ENCODE results near the gene ULBP2. TPM values are rescaled to one million over a fixed set of nuclear protein-coding genes. Genes with fewer than 3 reads are reported as not detected.
A peak's percentile ranks its signal among the peaks of the same experiment; 100 is the strongest.

The ULBP2 gene
- total and polyA plus RNA-seq, 2 of the 8 experiments (the other 6 are each of a cell fraction or from before 2014, with no cell fraction given): 0.05 TPM; not detected in 1

DNA sequence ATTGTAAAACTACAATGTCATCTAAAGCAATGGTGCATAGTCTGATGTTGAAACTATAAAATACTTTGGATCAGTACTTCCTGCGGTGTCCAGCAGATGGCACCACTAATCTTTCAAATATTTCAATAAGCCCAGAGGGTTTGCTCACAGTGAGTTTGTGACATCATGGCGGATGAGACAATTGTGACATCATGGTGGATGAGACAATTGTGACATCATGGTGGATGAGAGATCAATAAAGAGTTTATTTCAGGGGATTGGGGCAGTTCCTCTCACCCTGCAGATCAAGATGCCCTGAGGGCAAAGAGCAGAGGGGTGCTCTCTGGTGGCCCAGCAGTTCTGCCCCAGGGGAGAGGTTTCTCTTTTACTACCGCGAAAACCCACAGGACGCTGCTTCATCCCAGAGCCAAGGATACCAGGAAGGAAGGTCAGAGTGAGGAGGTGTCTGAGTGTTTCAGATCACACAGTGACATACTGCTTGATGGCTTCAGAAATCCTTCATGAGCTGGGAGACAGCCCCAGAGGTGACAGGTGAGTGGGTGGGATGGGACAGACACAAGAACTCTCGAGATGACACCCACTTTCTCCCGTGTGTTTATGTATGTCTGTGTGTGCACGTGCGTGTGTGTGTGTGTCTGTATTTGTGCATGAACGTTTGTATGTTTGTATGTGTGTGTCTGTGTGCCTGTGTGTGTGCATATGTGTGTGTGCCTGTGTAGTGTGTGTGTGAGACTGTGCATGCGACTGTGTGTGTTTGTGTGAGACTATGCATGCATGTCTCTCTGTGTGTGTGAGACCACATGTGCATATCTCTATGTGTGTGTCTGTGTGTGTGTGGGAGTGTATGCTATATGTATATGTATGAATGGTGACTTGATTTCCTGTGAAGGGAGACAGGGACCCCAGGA lies 7.3 kb upstream of the ULBP2 start (continued):
- TF ChIP-seq TCF12 (IDR thresholded peaks at IDR 0.05; ENCODE audit: low read depth, low read length): no peak
- peak; percentile 18; the same call in 1 of the 2 replicates for TF ChIP-seq CEBPB (IDR thresholded peaks at IDR 0.05; ENCODE audit: low read depth, low read length)
- no peak for TF ChIP-seq EP300 (IDR thresholded peaks at IDR 0.05; ENCODE audit: borderline replicate concordance in 1 of 2, low read depth in 2 of 2, low read length in 2 of 2)
- TF ChIP-seq CHD2 (IDR thresholded peaks at IDR 0.05; ENCODE audit: low read length): no peak
- TF ChIP-seq, protein P1, sequence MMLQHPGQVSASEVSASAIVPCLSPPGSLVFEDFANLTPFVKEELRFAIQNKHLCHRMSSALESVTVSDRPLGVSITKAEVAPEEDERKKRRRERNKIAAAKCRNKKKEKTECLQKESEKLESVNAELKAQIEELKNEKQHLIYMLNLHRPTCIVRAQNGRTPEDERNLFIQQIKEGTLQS (IDR thresholded peaks at IDR 0.05; ENCODE audit: insufficient read depth, low read depth, low read length): no peak
- TF ChIP-seq, protein P2, sequence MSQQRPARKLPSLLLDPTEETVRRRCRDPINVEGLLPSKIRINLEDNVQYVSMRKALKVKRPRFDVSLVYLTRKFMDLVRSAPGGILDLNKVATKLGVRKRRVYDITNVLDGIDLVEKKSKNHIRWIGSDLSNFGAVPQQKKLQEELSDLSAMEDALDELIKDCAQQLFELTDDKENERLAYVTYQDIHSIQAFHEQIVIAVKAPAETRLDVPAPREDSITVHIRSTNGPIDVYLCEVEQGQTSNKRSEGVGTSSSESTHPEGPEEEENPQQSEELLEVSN (IDR thresholded peaks at IDR 0.05): no peak
- TF ChIP-seq BACH1 (IDR thresholded peaks at IDR 0.05; ENCODE audit: low read length): no peak
- TF ChIP-seq, protein P3, sequence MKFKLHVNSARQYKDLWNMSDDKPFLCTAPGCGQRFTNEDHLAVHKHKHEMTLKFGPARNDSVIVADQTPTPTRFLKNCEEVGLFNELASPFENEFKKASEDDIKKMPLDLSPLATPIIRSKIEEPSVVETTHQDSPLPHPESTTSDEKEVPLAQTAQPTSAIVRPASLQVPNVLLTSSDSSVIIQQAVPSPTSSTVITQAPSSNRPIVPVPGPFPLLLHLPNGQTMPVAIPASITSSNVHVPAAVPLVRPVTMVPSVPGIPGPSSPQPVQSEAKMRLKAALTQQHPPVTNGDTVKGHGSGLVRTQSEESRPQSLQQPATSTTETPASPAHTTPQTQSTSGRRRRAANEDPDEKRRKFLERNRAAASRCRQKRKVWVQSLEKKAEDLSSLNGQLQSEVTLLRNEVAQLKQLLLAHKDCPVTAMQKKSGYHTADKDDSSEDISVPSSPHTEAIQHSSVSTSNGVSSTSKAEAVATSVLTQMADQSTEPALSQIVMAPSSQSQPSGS (IDR thresholded peaks at IDR 0.05; ENCODE audit: low read length): peak; percentile 88; the same call in 1 of the 2 replicates
- no peak for TF ChIP-seq BCL11A (IDR thresholded peaks at IDR 0.05; ENCODE audit: low read depth in 2 of 2, low read length in 2 of 2)
- no peak for TF ChIP-seq RBBP5 (IDR thresholded peaks at IDR 0.05; ENCODE audit: borderline replicate concordance, low read depth, low read length)
- TF ChIP-seq CREB1 (IDR thresholded peaks at IDR 0.05): peak; percentile 98
- TF ChIP-seq CHD1 (IDR thresholded peaks at IDR 0.05; ENCODE audit: low read depth, low read length): no peak
- no peak for TF ChIP-seq TBP (IDR thresholded peaks at IDR 0.05; ENCODE audit: low read depth, low read length)
- TF ChIP-seq SIX5 (IDR thresholded peaks at IDR 0.05; ENCODE audit: low read depth, low read length): no peak
- peak; percentile 75 to 77 for TF ChIP-seq RAD21 (IDR thresholded peaks at IDR 0.05 in 1 of 2, conservative IDR thresholded peaks at IDR 0.05 in 1 of 2; ENCODE audit: low read depth in 2 of 2, low read length in 2 of 2)
- TF ChIP-seq GABPA (IDR thresholded peaks at IDR 0.05; ENCODE audit: borderline replicate concordance, insufficient read depth, low read length): no peak
- TF ChIP-seq, protein P4, sequence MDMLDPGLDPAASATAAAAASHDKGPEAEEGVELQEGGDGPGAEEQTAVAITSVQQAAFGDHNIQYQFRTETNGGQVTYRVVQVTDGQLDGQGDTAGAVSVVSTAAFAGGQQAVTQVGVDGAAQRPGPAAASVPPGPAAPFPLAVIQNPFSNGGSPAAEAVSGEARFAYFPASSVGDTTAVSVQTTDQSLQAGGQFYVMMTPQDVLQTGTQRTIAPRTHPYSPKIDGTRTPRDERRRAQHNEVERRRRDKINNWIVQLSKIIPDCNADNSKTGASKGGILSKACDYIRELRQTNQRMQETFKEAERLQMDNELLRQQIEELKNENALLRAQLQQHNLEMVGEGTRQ (IDR thresholded peaks at IDR 0.05; ENCODE audit: low read length): no peak
- TF ChIP-seq CBX5 (IDR thresholded peaks at IDR 0.05; ENCODE audit: low read depth, low read length): no peak
- TF ChIP-seq RFX5 (IDR thresholded peaks at IDR 0.05; ENCODE audit: borderline replicate concordance, low read depth, low read length): no peak
- no peak for TF ChIP-seq SRF (IDR thresholded peaks at IDR 0.05; ENCODE audit: low read depth, low read length)

All from H1 (cell line).